ENCODE measurements around the gene TMEM44. TPM values are rescaled to one million over a fixed set of nuclear protein-coding genes. Genes with fewer than 3 reads are reported as not detected.

TMEM44 gene
- total RNA-seq (10 to 100 TPM in 1 of 6 donors, 1 to 10 TPM in 5; 1.7 to 11.4 (median 2.8) TPM), polyA plus RNA-seq (10 to 100 TPM in 1 of 2 donors, 1 to 10 TPM in 1; 7.4 to 17.8 TPM)

GRCh38 chr3:194633349-194634004 lies at the start of gene TMEM44:
Gene TMEM44, minus strand, starts transcription at chr3:194633419. Its CDS starts 204 bp downstream, at chr3:194633215.
- no peaks in the 10 kb centered on the region for H3K4me1 ChIP-seq
- intact Hi-C loops (cut with DNase I) = no loop called here
- WGBS, 2 donors = 0 to 1% methylated on average over 34 to 66 of the region's 66 CpGs
- peak; percentile 59 to 89 (median 73) for DNase-seq
- H3K27ac ChIP-seq = peak within 1 kb of the TSS in 3 of 4 donors; percentile 42 to 77 (median 70)
- peak; percentile 82 to 93 (median 90) for ATAC-seq
- TF ChIP-seq CTCF (IDR thresholded peaks at IDR 0.05) = peak; percentile 20 to 58 (median 42)
- no peaks in the 10 kb centered on the region for H3K36me3 ChIP-seq
- no peaks in the 10 kb centered on the region for H3K9me3 ChIP-seq
- peak within 1 kb of the TSS; percentile 52 to 65 (median 60) for H3K4me3 ChIP-seq
- H3K27me3 ChIP-seq = no peaks in the 10 kb centered on the region
- FAIRE-seq = no peak

GRCh38 chr3:194682694-194683310 lies 49.6 kb upstream of the TMEM44 start:
- intact Hi-C loops (cut with DNase I) = loop anchor here in 2 of 3 donors (2.0 to 5.0 kb wide), 2 partner anchors 422 to 574 kb away; no protein-coding TSS in a partner anchor
- Histone ChIP-seq H3K27me3 (peaks cover 0 to 17% (median 0%) of the 10 kb centered on the region in 4 donors), H3K27ac (no peak overlapping the region), H3K4me1 (peaks cover 8 to 10% (median 10%) of the 10 kb centered on the region in 3 donors), H3K4me3 (no peak overlapping the region), H3K36me3 (no peaks in the 10 kb centered on the region), H3K9me3 (no peaks in the 10 kb centered on the region)
- peak; percentile 57 to 76 (median 70) for TF ChIP-seq CTCF (IDR thresholded peaks at IDR 0.05)
- DNase-seq (peak; percentile 61 to 85 (median 68)), FAIRE-seq (no peak), ATAC-seq (peak; percentile 78 to 90 (median 90))
- 36 to 46% methylated on average over 14 of the region's 14 CpGs for WGBS, 2 donors

- Histone ChIP-seq H3K27me3 (peaks cover 0 to 12% (median 0%) of the 10 kb centered on the region in 4 donors), H3K4me1 (peaks cover 6 to 8% (median 7%) of the 10 kb centered on the region in 3 donors), H3K36me3 (no peaks in the 10 kb centered on the region), H3K27ac (no peak overlapping the region), H3K4me3 (no peak overlapping the region), H3K9me3 (no peaks in the 10 kb centered on the region)
- no peak for TF ChIP-seq CTCF (IDR thresholded peaks at IDR 0.05)
- FAIRE-seq (no peak), DNase-seq (no peak), ATAC-seq (no peak)
- 24 to 27% methylated on average over 4 of the region's 4 CpGs for WGBS, 2 donors
- intact Hi-C loops (cut with DNase I) = loop anchor here in 2 of 3 donors (2.0 to 5.0 kb wide), 2 partner anchors 423 to 575 kb away; no protein-coding TSS in a partner anchor
Observed at GRCh38 chr3:194682189-194682693, 49.0 kb upstream of the TMEM44 start.

GRCh38 chr3:194680888-194681615 lies 47.8 kb upstream of the TMEM44 start:
- no peak for DNase-seq
- no peak for TF ChIP-seq CTCF (IDR thresholded peaks at IDR 0.05)
- no peak for FAIRE-seq
- Histone ChIP-seq H3K27ac (no peak overlapping the region), H3K36me3 (no peaks in the 10 kb centered on the region), H3K27me3 (peaks cover 0 to 11% (median 0%) of the 10 kb centered on the region in 4 donors), H3K4me1 (peaks cover 0 to 4% (median 0%) of the 10 kb centered on the region in 3 donors), H3K9me3 (no peaks in the 10 kb centered on the region), H3K4me3 (no peak overlapping the region)
- intact Hi-C loops (cut with DNase I) = loop anchor here in 2 of 3 donors (5.0 kb wide), 1 partner anchor 576 kb away; no protein-coding TSS in a partner anchor
- no peak for ATAC-seq
- 53 to 61% methylated on average over 11 of the region's 11 CpGs for WGBS, 2 donors
